Measurements from ENCODE around the gene PLEKHG2. TPM values are rescaled to one million over a fixed set of nuclear protein-coding genes. Genes with fewer than 3 reads are reported as not detected.

The PLEKHG2 gene
- total RNA-seq, 1 donor from 2014 or later, result 205 TPM

DNA sequence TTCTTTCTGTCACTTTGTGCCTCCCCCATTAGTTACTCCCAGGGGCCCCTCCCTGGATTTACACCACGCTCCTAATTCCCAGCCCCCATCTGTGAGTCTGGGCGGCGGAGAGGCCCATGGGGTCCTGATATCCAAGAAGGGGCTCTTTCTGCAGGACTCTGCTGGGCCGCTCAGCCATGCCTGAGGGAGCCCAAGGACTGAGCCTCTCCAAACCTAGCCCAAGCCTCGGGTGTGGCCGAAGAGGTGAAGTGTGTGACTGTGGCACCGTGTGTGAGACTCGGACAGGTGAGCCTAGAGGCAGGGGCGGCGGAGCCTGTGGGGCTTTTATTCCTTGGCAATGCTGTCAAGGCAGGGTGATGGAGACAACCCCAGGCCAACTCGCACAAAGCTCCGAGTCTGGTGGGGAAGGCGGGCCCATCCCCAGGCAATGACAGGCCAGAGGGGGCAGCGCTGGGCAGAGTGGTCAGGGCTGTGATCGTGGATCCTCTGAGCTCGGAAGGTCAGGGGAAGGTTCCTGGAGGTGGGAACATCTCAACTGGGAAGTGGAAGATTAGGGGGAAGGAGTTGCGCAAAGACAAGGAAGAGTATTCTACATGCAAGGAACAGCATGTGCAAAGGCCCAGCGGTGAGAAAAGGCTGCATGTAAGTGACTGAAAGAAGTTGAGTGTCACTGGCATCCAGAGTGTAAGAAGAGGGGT is 1.6 kb downstream of the PLEKHG2 start:
- peak overlapping the region; percentile 95 for H3K4me3 Mint-ChIP-seq (ENCODE audit: unreplicated experiment)
- no peaks in the 10 kb centered on the region for H3K36me3 Mint-ChIP-seq (ENCODE audit: unreplicated experiment)
- peaks cover 26% of the 10 kb centered on the region for H3K9me3 Mint-ChIP-seq (ENCODE audit: unreplicated experiment)
- peaks cover 20% of the 10 kb centered on the region for H3K27me3 Mint-ChIP-seq (ENCODE audit: unreplicated experiment)
- TF ChIP-seq, protein P1, sequence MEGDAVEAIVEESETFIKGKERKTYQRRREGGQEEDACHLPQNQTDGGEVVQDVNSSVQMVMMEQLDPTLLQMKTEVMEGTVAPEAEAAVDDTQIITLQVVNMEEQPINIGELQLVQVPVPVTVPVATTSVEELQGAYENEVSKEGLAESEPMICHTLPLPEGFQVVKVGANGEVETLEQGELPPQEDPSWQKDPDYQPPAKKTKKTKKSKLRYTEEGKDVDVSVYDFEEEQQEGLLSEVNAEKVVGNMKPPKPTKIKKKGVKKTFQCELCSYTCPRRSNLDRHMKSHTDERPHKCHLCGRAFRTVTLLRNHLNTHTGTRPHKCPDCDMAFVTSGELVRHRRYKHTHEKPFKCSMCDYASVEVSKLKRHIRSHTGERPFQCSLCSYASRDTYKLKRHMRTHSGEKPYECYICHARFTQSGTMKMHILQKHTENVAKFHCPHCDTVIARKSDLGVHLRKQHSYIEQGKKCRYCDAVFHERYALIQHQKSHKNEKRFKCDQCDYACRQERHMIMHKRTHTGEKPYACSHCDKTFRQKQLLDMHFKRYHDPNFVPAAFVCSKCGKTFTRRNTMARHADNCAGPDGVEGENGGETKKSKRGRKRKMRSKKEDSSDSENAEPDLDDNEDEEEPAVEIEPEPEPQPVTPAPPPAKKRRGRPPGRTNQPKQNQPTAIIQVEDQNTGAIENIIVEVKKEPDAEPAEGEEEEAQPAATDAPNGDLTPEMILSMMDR (IDR thresholded peaks at IDR 0.05; ENCODE audit: partially characterized antibody, unreplicated experiment), result no peak
- H3K27ac Mint-ChIP-seq (ENCODE audit: unreplicated experiment), result peak overlapping the region; percentile 99
- peak; percentile 73 for DNase-seq
- peaks cover 20% of the 10 kb centered on the region for H3K4me1 Mint-ChIP-seq (ENCODE audit: low read depth, unreplicated experiment)

DNA sequence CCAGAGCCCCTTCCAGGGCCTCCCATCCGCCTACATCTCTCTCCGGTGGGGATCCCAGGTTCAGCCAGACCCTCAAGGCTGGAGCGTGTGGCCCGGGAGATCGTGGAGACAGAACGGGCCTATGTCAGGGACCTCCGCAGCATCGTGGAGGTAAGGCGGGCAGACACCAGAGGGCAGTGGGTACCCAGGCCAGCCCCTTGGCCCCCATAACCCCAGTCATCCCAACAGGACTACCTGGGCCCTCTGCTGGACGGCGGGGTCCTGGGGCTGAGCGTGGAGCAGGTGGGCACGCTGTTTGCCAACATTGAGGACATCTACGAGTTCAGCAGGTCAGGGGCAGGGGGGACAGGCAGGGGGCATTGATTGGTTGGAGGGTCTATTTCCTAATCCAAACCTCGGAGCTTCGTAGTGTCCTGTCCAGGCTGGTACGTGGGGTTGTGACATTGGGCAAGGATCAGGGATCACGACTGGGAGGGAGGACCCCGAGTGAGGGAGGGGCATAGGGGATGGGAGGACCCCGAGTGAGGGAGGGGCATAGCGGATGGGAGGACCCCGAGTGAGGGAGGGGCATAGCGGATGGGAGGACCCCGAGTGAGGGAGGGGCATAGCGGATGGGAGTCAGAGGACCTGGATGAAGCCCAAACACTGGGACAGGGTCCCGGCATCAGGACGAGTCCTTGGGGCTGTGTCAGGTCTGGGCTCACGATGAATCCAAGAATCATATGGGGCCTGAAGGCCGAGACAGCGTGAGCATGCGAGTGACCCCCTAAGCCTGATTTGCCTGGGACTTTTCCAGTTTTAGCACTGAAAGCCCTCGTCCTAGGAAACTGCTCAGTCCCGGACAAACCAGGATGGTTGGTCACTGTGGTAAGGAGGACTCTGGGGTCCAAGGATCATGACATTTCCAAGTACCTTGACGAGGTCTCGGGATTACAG is 2.9 kb downstream of the PLEKHG2 start:
- TF ChIP-seq, protein P1 (IDR thresholded peaks at IDR 0.05; ENCODE audit: partially characterized antibody, unreplicated experiment), result no peak
- Mint-ChIP-seq H3K27ac (ENCODE audit: unreplicated experiment) (peak overlapping the region; percentile 48), H3K4me3 (ENCODE audit: unreplicated experiment) (peak overlapping the region; percentile 95), H3K36me3 (ENCODE audit: unreplicated experiment) (no peaks in the 10 kb centered on the region), H3K9me3 (ENCODE audit: unreplicated experiment) (peaks cover 26% of the 10 kb centered on the region), H3K4me1 (ENCODE audit: low read depth, unreplicated experiment) (peaks cover 20% of the 10 kb centered on the region), H3K27me3 (ENCODE audit: unreplicated experiment) (peaks cover 21% of the 10 kb centered on the region)
- DNase-seq, result no peak

DNA sequence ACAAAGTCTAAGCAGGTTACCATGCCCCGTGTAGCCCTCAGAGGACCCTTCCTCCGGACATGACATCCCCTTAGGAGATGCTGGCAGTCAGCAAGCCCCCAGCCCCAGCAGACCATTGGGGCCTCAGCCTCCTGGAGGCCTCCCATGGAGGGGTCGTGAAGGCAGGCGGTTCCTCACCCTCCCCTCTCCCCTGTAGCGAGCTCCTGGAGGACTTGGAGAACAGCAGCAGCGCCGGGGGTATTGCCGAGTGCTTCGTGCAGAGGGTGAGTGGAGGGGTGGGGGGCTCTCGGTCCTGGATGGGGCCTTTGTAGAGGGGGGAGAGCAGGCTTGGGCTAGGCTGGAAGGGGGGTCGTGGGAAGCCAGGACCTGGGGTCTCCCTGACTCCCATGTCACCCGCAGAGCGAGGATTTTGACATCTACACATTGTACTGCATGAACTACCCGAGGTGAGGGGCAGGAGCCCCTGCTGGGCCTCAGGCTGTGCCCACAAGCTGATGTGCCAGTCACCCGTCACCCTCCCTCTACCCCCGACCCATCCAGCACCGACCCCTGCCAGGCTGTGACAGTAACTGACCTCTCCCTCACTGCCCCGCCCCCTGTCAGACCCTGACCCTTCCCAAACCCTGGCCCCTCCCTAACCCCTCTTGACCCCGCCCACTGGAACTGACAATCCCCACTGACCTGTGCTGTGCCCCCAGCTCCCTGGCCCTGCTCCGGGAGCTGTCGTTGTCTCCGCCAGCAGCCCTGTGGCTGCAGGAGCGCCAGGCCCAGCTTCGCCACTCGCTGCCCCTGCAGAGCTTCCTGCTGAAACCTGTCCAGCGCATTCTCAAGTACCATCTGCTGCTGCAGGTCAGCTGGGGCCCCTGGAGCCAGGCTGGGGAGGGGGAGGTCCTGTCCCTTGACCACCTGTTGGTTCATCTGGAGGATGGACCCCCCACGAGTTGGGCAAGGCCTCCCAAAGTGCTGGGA is 4.0 kb downstream of the PLEKHG2 start:
- H3K27me3 Mint-ChIP-seq (ENCODE audit: unreplicated experiment), result peaks cover 19% of the 10 kb centered on the region
- no peak overlapping the region for H3K27ac Mint-ChIP-seq (ENCODE audit: unreplicated experiment)
- TF ChIP-seq, protein P1 (IDR thresholded peaks at IDR 0.05; ENCODE audit: partially characterized antibody, unreplicated experiment), result no peak
- H3K36me3 Mint-ChIP-seq (ENCODE audit: unreplicated experiment), result no peaks in the 10 kb centered on the region
- H3K4me3 Mint-ChIP-seq (ENCODE audit: unreplicated experiment), result peak overlapping the region; percentile 38
- H3K9me3 Mint-ChIP-seq (ENCODE audit: unreplicated experiment), result peaks cover 22% of the 10 kb centered on the region
- peaks cover 13% of the 10 kb centered on the region for H3K4me1 Mint-ChIP-seq (ENCODE audit: low read depth, unreplicated experiment)
- peak; percentile 28 for DNase-seq

DNA sequence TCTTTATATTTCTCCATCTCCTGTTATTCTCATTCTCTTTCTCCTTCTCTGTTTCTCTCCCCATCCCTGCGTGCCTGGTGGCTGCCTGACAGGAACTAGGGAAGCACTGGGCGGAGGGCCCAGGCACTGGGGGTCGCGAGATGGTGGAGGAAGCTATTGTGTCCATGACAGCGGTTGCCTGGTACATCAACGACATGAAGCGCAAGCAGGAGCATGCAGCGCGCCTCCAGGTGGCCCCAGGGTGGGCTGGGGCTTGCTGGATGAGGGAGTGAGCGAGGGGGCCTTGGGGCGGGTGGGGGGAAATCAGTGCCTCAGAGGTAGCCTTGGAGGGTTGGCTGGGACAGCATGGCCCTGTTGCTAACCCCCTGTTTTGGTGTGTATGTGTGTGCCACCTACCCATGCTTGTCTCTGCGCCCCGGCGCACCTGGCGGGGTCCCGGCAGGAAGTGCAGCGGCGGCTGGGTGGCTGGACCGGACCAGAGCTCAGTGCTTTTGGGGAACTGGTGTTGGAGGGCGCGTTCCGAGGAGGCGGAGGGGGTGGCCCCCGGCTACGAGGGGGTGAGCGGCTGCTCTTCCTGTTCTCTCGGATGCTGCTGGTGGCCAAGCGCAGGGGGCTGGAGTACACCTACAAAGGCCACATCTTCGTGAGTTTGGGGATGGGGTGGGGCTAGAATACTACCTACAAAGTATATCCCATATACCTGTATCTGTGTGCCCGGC is 5.2 kb downstream of the PLEKHG2 start:
- H3K27ac Mint-ChIP-seq (ENCODE audit: unreplicated experiment), result no peak overlapping the region
- peaks cover 10% of the 10 kb centered on the region for H3K27me3 Mint-ChIP-seq (ENCODE audit: unreplicated experiment)
- DNase-seq, result no peak
- TF ChIP-seq, protein P1 (IDR thresholded peaks at IDR 0.05; ENCODE audit: partially characterized antibody, unreplicated experiment), result no peak
- H3K36me3 Mint-ChIP-seq (ENCODE audit: unreplicated experiment), result no peaks in the 10 kb centered on the region
- peak overlapping the region; percentile 42 for H3K4me3 Mint-ChIP-seq (ENCODE audit: unreplicated experiment)
- peaks cover 10% of the 10 kb centered on the region for H3K4me1 Mint-ChIP-seq (ENCODE audit: low read depth, unreplicated experiment)
- H3K9me3 Mint-ChIP-seq (ENCODE audit: unreplicated experiment), result peaks cover 13% of the 10 kb centered on the region
